HepG2 (cell line): ENCODE measurements around the gene STX8. TPM values are rescaled to one million over a fixed set of nuclear protein-coding genes. Genes with fewer than 3 reads are reported as not detected.

Experiments used
- ATAC-seq: fragments of 200-7000 bp; cut with Tn5 transposase; 3 replicates; pipeline ENCODE4 v1.9.1; 2020; ENCODE audit warnings: mild to moderate bottlenecking, moderate library complexity
- BruUV-seq: library from RNA; stranded (reverse); fragments of 400-500 nt; replicated peaks from 2 replicates; lab custom pipeline; 2021; lab: Mats Ljungman, UMichigan
- CTCF ChIA-PET: fragments of 300-600 bp; formaldehyde crosslinking; extraction: SDS; loops from one replicate; lab custom pipeline; 2021; ENCODE audit warnings: low total read pairs, inconsistent platforms, low intra/inter-chr PET ratio; lab: Yijun Ruan, JAX
- POLR2A ChIA-PET: fragments of 350-600 bp; sonication (Branson Sonifier 250); formaldehyde crosslinking; loops from one replicate; lab custom pipeline; 2020; ENCODE audit warnings: antibody characterized with exemption, inconsistent platforms; lab: Yijun Ruan, JAX
- DNase-seq: peaks from one replicate; pipeline ENCODE4 v3.0.0-alpha.2; 2015; ENCODE audit warnings: low spot score
- FAIRE-seq: peaks from 3 replicates; lab custom pipeline; 2011; peaks lifted over from hg19 to GRCh38; lab: Jason Lieb, UNC
- H2AFZ ChIP-seq: one replicate; pipeline ENCODE4 v1.6.1; 2011; ENCODE audit warnings: low read length, inconsistent platforms
- H3K27ac ChIP-seq: fragments of 300-600 bp; 3 replicates; pipeline ENCODE4 v1.8.0; 2011; ENCODE audit warnings: mixed run types, mild to moderate bottlenecking, mixed read lengths, low read length, inconsistent platforms; ENCODE audit not compliant: insufficient read depth; ENCODE audit errors: extremely low read length
- H3K27me3 ChIP-seq, 2 experiments: fragments of 200-600 bp in 1 of 2; 2 replicates in 1 of 2; 3 replicates in 1 of 2; pipeline versions ENCODE4 v1.6.0 to v1.8.0; 2011; ENCODE audit warnings: low read length in 2 of 2, mild to moderate bottlenecking in 2 of 2, moderate library complexity in 2 of 2, inconsistent platforms in 1 of 2; ENCODE audit not compliant: insufficient read depth in 2 of 2, control insufficient read depth in 1 of 2
- H3K36me3 ChIP-seq, 2 experiments: fragments of 200-600 bp in 1 of 2; replicated peaks in 1 of 2; 2 replicates in 1 of 2; 3 replicates in 1 of 2; pipeline versions ENCODE4 v1.5.1 to v1.8.0; 2011; ENCODE audit warnings: low read length in 2 of 2, inconsistent platforms in 1 of 2; ENCODE audit not compliant: insufficient read depth in 2 of 2, control insufficient read depth in 1 of 2
- H3K4me1 ChIP-seq: 2 replicates; pipeline ENCODE4 v1.5.1; 2012; ENCODE audit warnings: low read length, inconsistent platforms; ENCODE audit not compliant: insufficient read depth
- H3K4me2 ChIP-seq: 2 replicates; pipeline ENCODE4 v1.6.0; 2011; ENCODE audit warnings: low read depth, low read length, inconsistent platforms
- H3K4me3 ChIP-seq, 3 experiments: fragments of 200-600 bp in 1 of 3; sonication (generic), shearing (Covaris generic) in 1 of 3; replicated peaks in 1 of 3; 2 replicates each; pipeline ENCODE4 v1.5.1; 2011 to 2016; ENCODE audit warnings: low read length in 3 of 3, inconsistent platforms in 2 of 3, low read depth in 2 of 3, mild to moderate bottlenecking in 2 of 3, control low read depth in 1 of 3, mixed read lengths in 1 of 3; ENCODE audit not compliant: insufficient read depth in 1 of 3
- H3K79me2 ChIP-seq: one replicate; pipeline ENCODE4 v1.6.1; 2011; ENCODE audit warnings: low read length, inconsistent platforms; ENCODE audit not compliant: insufficient read depth
- H3K9ac ChIP-seq: 2 replicates; pipeline ENCODE4 v1.6.0; 2011; ENCODE audit warnings: mild to moderate bottlenecking, low read depth, low read length, inconsistent platforms; ENCODE audit not compliant: insufficient read depth
- H3K9me3 ChIP-seq: 2 replicates; pipeline ENCODE4 v1.5.1; 2012; ENCODE audit warnings: mild to moderate bottlenecking, low read length
- H4K20me1 ChIP-seq: 2 replicates; pipeline ENCODE4 v1.6.0; 2011; ENCODE audit warnings: inconsistent platforms, mild to moderate bottlenecking, low read length, moderate library complexity; ENCODE audit not compliant: insufficient read depth
- FLYWCH1 ChIP-seq: sonication (generic); formaldehyde crosslinking; IDR thresholded peaks from 2 replicates; pipeline ENCODE4 v1.8.1; 2023; ENCODE audit warnings: mild to moderate bottlenecking, missing genetic modification reagents
- FOXC1 ChIP-seq: sonication (generic); formaldehyde crosslinking; IDR thresholded peaks from 2 replicates; pipeline ENCODE4 v1.8.0; 2022; ENCODE audit warnings: mild to moderate bottlenecking, missing genetic modification reagents, borderline replicate concordance
- KLF15 ChIP-seq: sonication (generic); formaldehyde crosslinking; IDR thresholded peaks from 2 replicates; pipeline ENCODE4 v1.8.1; 2023; ENCODE audit warnings: borderline replicate concordance, mild to moderate bottlenecking, inconsistent platforms, missing genetic modification reagents, mixed read lengths
- KLF6 ChIP-seq: IDR thresholded peaks from 2 replicates; pipeline ENCODE4 v1.8.0; 2016; ENCODE audit warnings: missing biosample characterization, missing genetic modification reagents
- MEIS1 ChIP-seq: sonication (generic); formaldehyde crosslinking; IDR thresholded peaks from 2 replicates; pipeline ENCODE4 v1.9.0; 2021; ENCODE audit warnings: mild to moderate bottlenecking, missing genetic modification reagents, moderate library complexity, borderline replicate concordance
- PCBP1 ChIP-seq: fragments of 200-400 bp; formaldehyde crosslinking; IDR thresholded peaks from 2 replicates; pipeline ENCODE4 v1.6.1; 2017; ENCODE audit warnings: mild to moderate bottlenecking, low read depth, low read length, borderline replicate concordance
- TGIF2 ChIP-seq: IDR thresholded peaks from 2 replicates; pipeline ENCODE4 v1.6.1; 2016; ENCODE audit warnings: control low read depth, missing compliant biosample characterization
- ZNF737 ChIP-seq: sonication (generic); formaldehyde crosslinking; IDR thresholded peaks from 2 replicates; pipeline ENCODE4 v1.5.0; 2020; ENCODE audit warnings: missing genetic modification reagents, mild to moderate bottlenecking, borderline replicate concordance
- ZNF75D ChIP-seq: sonication (generic); formaldehyde crosslinking; IDR thresholded peaks from 2 replicates; pipeline ENCODE4 v1.8.1; 2023; ENCODE audit warnings: missing genetic modification reagents, mild to moderate bottlenecking, borderline replicate concordance
- ZSCAN29 ChIP-seq: sonication (generic); formaldehyde crosslinking; conservative IDR thresholded peaks from 2 replicates; pipeline ENCODE4 v1.4.0; 2020; ENCODE audit warnings: mild to moderate bottlenecking, missing genetic modification reagents
- WGBS: methylation state at CpG from one replicate; pipeline ENCODE4 v1.1.6; 2017; ENCODE audit warnings: low lambda C conversion rate; 5-methylcytosine and 5-hydroxymethylcytosine counted together
- in situ Hi-C: cut with HindIII; loops from 2 replicates; pipeline ENCODE4 v1.10.0; 2017; ENCODE audit warnings: low pct_unique_long_range_greater_than_20kb; ENCODE audit not compliant: extremely low pct_ligation_motif_present
- intact Hi-C: fragments of 100-400 bp; cut with micrococcal nuclease; formaldehyde crosslinking; loops from one replicate; pipeline ENCODE4 v1.10.0; 2022; ENCODE audit not compliant: unreplicated experiment
- polyA plus RNA-seq, 8 experiments: library from polyadenylated mRNA; depleted of rRNA in 3 of 8; stranded (reverse) in 7 of 8; unstranded in 1 of 8; fragments of >200 nt; fragmentation: Illumina TruSeq in 4 of 8; extraction: Trizol in 4 of 8; gene quantifications; 2 replicates each; pipeline versions ENCODE4 v1.2.1 to v1.2.3, GENCODE V29; 2011 to 2016; ENCODE audit warnings: low read depth in 4 of 8, missing spikeins in 1 of 8, mixed read lengths in 1 of 8; ENCODE audit not compliant: insufficient read depth in 1 of 8
- total RNA-seq, 5 experiments: library from RNA; depleted of rRNA; stranded (reverse); fragments of >200 nt; fragmentation: Illumina TruSeq; extraction: Trizol; gene quantifications; 2 replicates each; pipeline ENCODE4 v1.2.3, GENCODE V29; 2016; ENCODE audit warnings: low read depth in 1 of 5

STX8 gene
- total and polyA plus RNA-seq, 2 of the 13 experiments (the other 11 are each of a cell fraction or from before 2014, with no cell fraction given), result 36.4 to 53.6 TPM

DNA sequence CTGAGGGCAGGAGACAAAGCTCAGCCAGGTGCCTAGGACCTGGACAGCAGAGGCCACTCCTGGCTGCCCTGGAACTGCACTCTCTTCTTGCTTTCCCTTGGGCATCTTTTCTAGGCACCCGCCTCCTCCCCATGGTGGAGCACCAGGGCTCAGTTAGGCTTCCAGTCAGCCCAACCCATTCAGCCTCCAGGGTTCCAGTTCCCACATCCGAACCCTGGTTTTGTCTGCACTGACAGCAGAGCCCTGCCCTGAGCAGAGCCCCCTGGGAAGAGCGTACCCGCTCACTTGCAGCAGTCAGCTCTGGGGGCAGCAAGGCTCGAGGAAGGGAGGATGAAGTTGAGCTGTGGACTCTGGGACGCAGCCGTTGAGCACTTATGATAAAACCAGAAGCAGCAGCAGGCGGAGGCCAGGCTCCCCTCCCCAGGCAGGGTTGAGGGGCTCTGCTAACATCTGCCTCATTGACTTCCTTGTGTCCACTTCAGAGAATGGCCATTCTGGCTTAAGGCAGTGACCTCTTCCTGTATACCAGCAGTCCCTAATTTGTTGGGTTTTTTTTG lies 341.2 kb downstream of the STX8 start:
- Histone ChIP-seq H4K20me1 (no peaks in the 10 kb centered on the region), H3K9ac (no peak overlapping the region), H3K4me3 (no peak overlapping the region), H3K9me3 (no peaks in the 10 kb centered on the region), H2AFZ (no peak overlapping the region), H3K79me2 (no peaks in the 10 kb centered on the region), H3K27me3 (peaks cover 3 to 56% of the 10 kb centered on the region in 2 experiments; a peak in 3 of 5 replicates), H3K36me3 (no peaks in the 10 kb centered on the region), H3K4me1 (peaks cover 29% of the 10 kb centered on the region), H3K27ac (no peak overlapping the region), H3K4me2 (no peak overlapping the region)
- BruUV-seq, result no TSS peak
- no peak for DNase-seq
- TF ChIP-seq KLF15 (CRISPR knock-in tag), result no peak
- TF ChIP-seq ZNF737 (CRISPR knock-in tag), result no peak
- TF ChIP-seq ZNF75D, result no peak
- no peak for TF ChIP-seq MEIS1
- POLR2A ChIA-PET, result no interaction called here
- no peak for FAIRE-seq
- CTCF ChIA-PET, result no interaction called here
- ATAC-seq, result no peak
- intact Hi-C loops (no loop called here), in situ Hi-C loops (no loop called here)
- WGBS, result 88% methylated on average over 6 of the region's 8 CpGs

DNA sequence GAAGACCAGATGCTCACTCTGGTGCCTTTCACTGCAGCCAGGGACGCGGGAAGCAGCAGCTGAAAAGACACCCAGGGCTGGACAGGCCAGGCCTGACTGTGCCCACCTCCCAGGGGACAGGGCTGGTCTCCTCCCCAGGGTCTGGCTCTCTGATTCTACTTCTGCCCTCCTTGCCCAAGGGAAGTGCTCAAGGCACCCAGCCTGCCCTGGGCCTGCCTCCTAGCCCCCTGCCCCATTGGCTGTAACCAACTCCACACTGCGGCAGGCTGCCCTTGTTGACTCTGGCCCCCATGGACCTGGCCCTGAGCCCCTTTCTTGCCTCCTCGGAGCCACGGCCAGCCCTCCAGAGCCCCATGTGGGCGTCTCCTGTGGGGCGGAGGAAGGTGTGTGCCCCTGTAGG lies 341.9 kb downstream of the STX8 start:
- in situ Hi-C loops, result no loop called here
- no peak overlapping the region for H3K4me2 ChIP-seq
- H2AFZ ChIP-seq, result no peak overlapping the region
- no peaks in the 10 kb centered on the region for H3K9me3 ChIP-seq
- ChIA-PET CTCF (no interaction called here), POLR2A (no interaction called here)
- H3K9ac ChIP-seq, result no peak overlapping the region
- ATAC-seq (no peak), FAIRE-seq (no peak), DNase-seq (no peak)
- peaks cover 3 to 59% of the 10 kb centered on the region in 2 experiments; a peak in 4 of 5 replicates for H3K27me3 ChIP-seq
- peaks cover 23% of the 10 kb centered on the region for H3K4me1 ChIP-seq
- TF ChIP-seq FOXC1 (CRISPR knock-in tag), result no peak
- TF ChIP-seq FLYWCH1 (CRISPR knock-in tag), result no peak
- TF ChIP-seq KLF6 (CRISPR knock-in tag), result no peak
- TF ChIP-seq TGIF2 (CRISPR knock-in tag), result no peak
- no peak for TF ChIP-seq PCBP1
- no peak for TF ChIP-seq ZSCAN29 (CRISPR knock-in tag)
- no TSS peak for BruUV-seq
- no peaks in the 10 kb centered on the region for H3K36me3 ChIP-seq
- H4K20me1 ChIP-seq, result no peaks in the 10 kb centered on the region
- H3K27ac ChIP-seq, result no peak overlapping the region
- intact Hi-C loops, result no loop called here
- no peaks in the 10 kb centered on the region for H3K79me2 ChIP-seq
- H3K4me3 ChIP-seq, result no peak overlapping the region
- WGBS, result 50% methylated on average over 5 of the region's 7 CpGs
